MCF 10A (cell line): ENCODE measurements around the gene TUNAR. TPM values are rescaled to one million over a fixed set of nuclear protein-coding genes. Genes with fewer than 3 reads are reported as not detected.

Experiments used
- BruUV-seq: library from RNA; stranded (reverse); fragments of 400-500 nt; replicated peaks from 2 replicates; lab custom pipeline; 2021; lab: Mats Ljungman, UMichigan
- CTCF ChIA-PET: fragments of 300-600 bp; sonication (Branson Sonifier 250); formaldehyde crosslinking; extraction: SDS; loops from one replicate; lab custom pipeline; 2021; ENCODE audit warnings: antibody characterized with exemption, inconsistent platforms; lab: Yijun Ruan, JAX
- POLR2A ChIA-PET: fragments of 300-600, 350-650 bp; sonication (Branson Sonifier 250); formaldehyde crosslinking; extraction: SDS; loops from one replicate; lab custom pipeline; 2020; ENCODE audit warnings: antibody characterized with exemption, inconsistent platforms; lab: Yijun Ruan, JAX
- DNase-seq: peaks from one replicate; pipeline ENCODE4 v3.0.0-alpha.2; 2018; ENCODE audit not compliant: unreplicated experiment
- H3K27ac Mint-ChIP-seq: one replicate; pipeline ENCODE4 v1.8.0; 2022; ENCODE audit warnings: mild to moderate bottlenecking, low read depth, mixed read lengths; ENCODE audit not compliant: unreplicated experiment
- H3K27me3 Mint-ChIP-seq: one replicate; pipeline ENCODE4 v1.8.0; 2022; ENCODE audit warnings: mixed read lengths; ENCODE audit not compliant: insufficient read depth, unreplicated experiment
- H3K36me3 Mint-ChIP-seq: one replicate; pipeline ENCODE4 v1.8.0; 2022; ENCODE audit warnings: mild to moderate bottlenecking, moderate library complexity, mixed read lengths; ENCODE audit not compliant: insufficient read depth, unreplicated experiment
- H3K4me1 Mint-ChIP-seq: one replicate; pipeline ENCODE4 v1.8.0; 2022; ENCODE audit warnings: mixed read lengths; ENCODE audit not compliant: insufficient read depth, unreplicated experiment
- H3K4me3 Mint-ChIP-seq: one replicate; pipeline ENCODE4 v1.8.0; 2022; ENCODE audit warnings: mild to moderate bottlenecking, moderate library complexity, mixed read lengths; ENCODE audit not compliant: unreplicated experiment
- H3K9me3 Mint-ChIP-seq: one replicate; pipeline ENCODE4 v1.8.0; 2022; ENCODE audit warnings: mixed read lengths; ENCODE audit not compliant: unreplicated experiment
- CTCF ChIP-seq: fragments of 200-600 bp; IDR thresholded peaks from one replicate; pipeline ENCODE4 v1.8.0; 2022; ENCODE audit warnings: antibody characterized with exemption, mild to moderate bottlenecking; ENCODE audit not compliant: unreplicated experiment
- intact Hi-C: fragments of 100-400 bp; cut with micrococcal nuclease; formaldehyde crosslinking; loops from 2 replicates; pipeline ENCODE4 v1.14.1; 2022
- total RNA-seq: library from RNA; stranded (reverse); gene quantifications from 2 replicates; pipeline ENCODE4 v1.2.3, GENCODE V29; 2022

The TUNAR gene
- total RNA-seq, 1 experiment from 2014 or later, result not detected

GRCh38 chr14:95831041-95831440 lies 45.6 kb upstream of the TUNAR start:
- Mint-ChIP-seq H3K4me3 (no peak overlapping the region), H3K36me3 (no peaks in the 10 kb centered on the region), H3K27ac (no peak overlapping the region), H3K27me3 (peaks cover 11% of the 10 kb centered on the region), H3K4me1 (peaks cover 5% of the 10 kb centered on the region), H3K9me3 (no peaks in the 10 kb centered on the region)
- intact Hi-C loops, result no loop called here
- DNase-seq, result no peak
- no TSS peak for BruUV-seq
- CTCF ChIA-PET, result no interaction called here
- POLR2A ChIA-PET, result no interaction called here
- TF ChIP-seq CTCF, result no peak

DNA sequence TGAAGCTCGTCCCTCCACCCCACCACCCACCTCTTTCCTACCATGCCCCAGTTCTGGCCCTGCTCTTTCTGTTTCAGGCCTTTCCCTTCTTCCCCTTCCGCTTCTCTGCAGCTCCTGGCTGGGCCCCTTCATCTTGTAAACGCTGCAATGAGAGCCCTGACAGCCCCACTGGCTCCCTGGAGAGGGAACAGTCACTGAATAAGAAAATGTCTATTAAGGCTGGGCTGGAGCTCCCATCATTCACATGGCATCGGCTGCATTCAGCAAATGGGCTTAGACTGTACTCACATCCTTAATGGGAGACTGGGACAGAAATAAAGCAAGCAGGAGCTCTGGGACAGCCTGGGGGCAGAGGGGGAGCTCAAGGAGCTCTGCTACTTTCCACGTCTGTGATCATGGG lies 45.2 kb upstream of the TUNAR start:
- no peaks in the 10 kb centered on the region for H3K9me3 Mint-ChIP-seq
- CTCF ChIA-PET, result interaction anchor here (0.6 kb wide), 1 partner anchor 1160 kb away, joined by 3 read pairs; no protein-coding TSS in a partner anchor
- intact Hi-C loops, result no loop called here
- H3K27me3 Mint-ChIP-seq, result peaks cover 7% of the 10 kb centered on the region
- TF ChIP-seq CTCF, result no peak
- no peak overlapping the region for H3K4me3 Mint-ChIP-seq
- no peak for DNase-seq
- no peaks in the 10 kb centered on the region for H3K36me3 Mint-ChIP-seq
- POLR2A ChIA-PET, result no interaction called here
- H3K4me1 Mint-ChIP-seq, result peaks cover 5% of the 10 kb centered on the region
- BruUV-seq, result no TSS peak
- no peak overlapping the region for H3K27ac Mint-ChIP-seq

DNA sequence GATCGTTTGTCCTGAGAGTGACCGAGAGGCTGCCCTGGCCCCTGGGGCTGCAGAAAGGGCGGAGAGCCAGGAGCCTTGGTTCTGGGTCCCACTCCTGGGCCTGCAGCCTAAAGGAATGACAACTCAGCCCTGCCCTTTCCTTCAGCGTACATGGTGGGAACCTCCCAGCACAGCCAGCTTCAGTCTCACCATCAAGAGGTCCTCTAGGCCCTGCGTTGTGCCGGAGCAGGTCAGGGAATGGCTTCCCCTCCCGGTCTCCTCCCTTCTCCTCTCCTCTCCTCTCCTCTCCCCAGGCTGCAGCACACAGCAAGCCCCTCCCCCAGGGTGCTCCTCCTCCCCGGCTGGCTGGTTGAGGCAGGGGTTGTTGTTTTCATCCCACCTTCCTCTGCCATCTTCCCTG lies 44.6 kb upstream of the TUNAR start:
- peaks cover 5% of the 10 kb centered on the region for H3K4me1 Mint-ChIP-seq

DNA sequence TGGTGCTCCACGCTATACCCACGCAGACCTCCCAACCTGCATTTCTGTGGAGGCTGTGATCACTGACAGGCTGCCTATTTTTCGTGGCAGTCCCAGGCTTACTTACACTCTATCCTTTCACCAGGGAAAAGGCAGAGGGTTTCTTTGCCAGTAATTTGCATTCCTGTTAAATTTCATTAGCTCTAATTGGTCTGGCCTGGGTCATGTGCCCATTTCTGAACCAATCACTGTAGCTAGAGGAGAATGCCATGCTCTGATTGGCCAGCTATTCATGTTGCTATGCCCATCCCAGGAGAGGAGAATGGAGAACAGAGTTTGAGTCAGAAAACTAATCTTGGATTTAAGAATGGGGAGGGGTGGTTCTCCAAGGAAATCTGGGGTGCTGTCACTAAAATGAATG lies 43.2 kb upstream of the TUNAR start:
- Mint-ChIP-seq H3K4me1 (peaks cover 5% of the 10 kb centered on the region), H3K27me3 (no peaks in the 10 kb centered on the region), H3K36me3 (no peaks in the 10 kb centered on the region), H3K4me3 (no peak overlapping the region), H3K27ac (no peak overlapping the region), H3K9me3 (no peaks in the 10 kb centered on the region)
- TF ChIP-seq CTCF, result no peak
- no peak for DNase-seq
- no TSS peak for BruUV-seq
- ChIA-PET POLR2A (no interaction called here), CTCF (interaction anchor here (0.6 to 0.9 kb wide), 2 partner anchors 168 to 227 kb away, joined by 3 read pairs; no protein-coding TSS in a partner anchor)
- intact Hi-C loops, result no loop called here

More for the DNA sequence above, 44.6 kb upstream of the TUNAR start:
- Mint-ChIP-seq H3K27ac (no peak overlapping the region), H3K36me3 (no peaks in the 10 kb centered on the region), H3K27me3 (peaks cover 2% of the 10 kb centered on the region), H3K4me3 (no peak overlapping the region), H3K9me3 (no peaks in the 10 kb centered on the region)
- no peak for DNase-seq
- BruUV-seq, result no TSS peak
- CTCF ChIA-PET, result interaction anchor here (0.6 kb wide), 1 partner anchor 1161 kb away, joined by 3 read pairs; no protein-coding TSS in a partner anchor
- intact Hi-C loops, result no loop called here
- POLR2A ChIA-PET, result no interaction called here
- no peak for TF ChIP-seq CTCF
